GM21723 (cell line): ENCODE results near the gene TTPAL.

Source experiments
- ATAC-seq: cut with Tn5 transposase; IDR thresholded peaks from one replicate; pipeline ENCODE4 v1.9.1; 2021; ENCODE audit warnings: mild to moderate bottlenecking, moderate library complexity; ENCODE audit not compliant: unreplicated experiment

The TTPAL gene

DNA sequence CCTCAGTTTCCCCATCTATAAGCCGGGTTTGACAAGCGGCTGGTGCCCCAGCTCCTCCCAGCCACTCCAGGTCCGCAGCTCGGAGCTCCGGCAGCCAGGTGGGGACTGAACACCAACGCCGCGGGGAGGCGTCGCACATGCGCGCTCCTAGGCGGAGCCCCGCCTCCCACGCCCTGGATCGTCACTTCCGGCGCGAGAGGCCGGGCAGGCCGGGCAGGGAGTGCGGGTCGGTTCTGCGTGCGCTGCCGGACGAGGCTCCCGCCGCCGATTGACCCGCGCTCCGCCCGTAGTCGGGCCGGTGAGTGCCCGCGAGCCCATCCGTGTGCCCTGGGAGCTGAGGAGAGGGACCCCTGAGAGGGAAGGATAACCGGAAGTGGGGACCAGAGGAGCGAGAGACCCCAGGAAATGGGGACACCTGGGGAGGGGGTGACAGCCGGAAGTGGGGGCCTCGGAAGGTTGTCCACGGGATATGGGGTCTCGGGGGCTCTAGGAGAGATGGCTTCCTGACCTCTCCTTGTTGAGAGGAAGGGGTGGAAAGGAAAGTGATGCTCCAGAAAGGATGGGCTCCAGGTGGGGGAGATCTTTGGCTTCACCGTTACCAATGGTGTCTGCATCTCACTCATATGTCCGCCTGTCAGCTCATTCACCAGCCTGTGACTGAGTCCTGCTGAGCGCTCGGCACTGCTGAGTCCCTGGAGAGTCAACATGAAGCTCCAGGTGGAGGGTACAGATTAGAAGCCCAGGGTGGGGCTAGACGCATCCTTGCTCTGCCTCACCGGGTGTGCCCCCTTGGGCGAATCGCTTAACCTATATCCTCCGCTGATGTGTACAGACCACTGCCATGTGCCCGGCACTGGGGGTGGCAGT lies at the start of gene TTPAL:
Gene TTPAL (plus strand): TSS at position 181 of the 867 bp plus-strand sequence. CDS start 4,126 bp downstream, outside the sequence.
- peak; percentile 96 for ATAC-seq

GRCh38 chr20:44425923-44426322 lies 49.8 kb upstream of the TTPAL start:
- no peak for ATAC-seq

GRCh38 chr20:44426879-44427790 lies 48.5 kb upstream of the TTPAL start:
- no peak for ATAC-seq

DNA sequence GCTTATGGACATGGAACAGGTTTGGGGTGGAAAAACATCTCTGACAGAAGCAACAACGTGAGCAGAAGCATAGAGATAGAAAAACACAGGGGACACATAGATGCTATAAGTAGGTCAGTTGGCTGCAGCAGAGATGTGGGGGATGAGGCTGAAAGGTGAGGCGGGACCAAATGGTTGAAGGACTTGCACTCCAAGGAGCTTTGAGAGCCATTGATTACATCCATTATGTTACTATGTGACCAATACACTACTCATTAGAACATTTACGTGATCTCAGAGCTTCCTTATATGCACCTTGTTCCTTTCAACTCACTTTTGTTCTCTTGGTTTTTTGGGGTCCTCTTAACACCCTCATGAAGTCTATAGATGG lies 47.9 kb upstream of the TTPAL start:
- ATAC-seq: no peak

GRCh38 chr20:44428174-44429016 lies 47.3 kb upstream of the TTPAL start:
- no peak for ATAC-seq

DNA sequence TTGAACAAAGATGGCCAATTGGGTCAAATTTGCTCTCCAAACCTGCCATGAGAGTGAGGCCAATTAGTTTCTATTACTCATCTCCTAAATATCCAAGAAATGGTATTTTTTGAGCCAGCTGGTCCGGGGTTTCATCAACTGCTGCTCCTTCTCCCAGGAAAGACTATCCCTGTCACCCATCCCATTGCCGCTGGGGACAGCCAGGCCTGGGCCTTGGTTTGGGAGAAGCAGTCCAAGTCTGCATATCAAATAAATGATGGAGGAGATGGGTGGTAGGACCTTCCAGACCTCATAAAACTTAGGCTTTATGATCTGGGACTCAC lies 46.7 kb upstream of the TTPAL start:
- no peak for ATAC-seq

DNA sequence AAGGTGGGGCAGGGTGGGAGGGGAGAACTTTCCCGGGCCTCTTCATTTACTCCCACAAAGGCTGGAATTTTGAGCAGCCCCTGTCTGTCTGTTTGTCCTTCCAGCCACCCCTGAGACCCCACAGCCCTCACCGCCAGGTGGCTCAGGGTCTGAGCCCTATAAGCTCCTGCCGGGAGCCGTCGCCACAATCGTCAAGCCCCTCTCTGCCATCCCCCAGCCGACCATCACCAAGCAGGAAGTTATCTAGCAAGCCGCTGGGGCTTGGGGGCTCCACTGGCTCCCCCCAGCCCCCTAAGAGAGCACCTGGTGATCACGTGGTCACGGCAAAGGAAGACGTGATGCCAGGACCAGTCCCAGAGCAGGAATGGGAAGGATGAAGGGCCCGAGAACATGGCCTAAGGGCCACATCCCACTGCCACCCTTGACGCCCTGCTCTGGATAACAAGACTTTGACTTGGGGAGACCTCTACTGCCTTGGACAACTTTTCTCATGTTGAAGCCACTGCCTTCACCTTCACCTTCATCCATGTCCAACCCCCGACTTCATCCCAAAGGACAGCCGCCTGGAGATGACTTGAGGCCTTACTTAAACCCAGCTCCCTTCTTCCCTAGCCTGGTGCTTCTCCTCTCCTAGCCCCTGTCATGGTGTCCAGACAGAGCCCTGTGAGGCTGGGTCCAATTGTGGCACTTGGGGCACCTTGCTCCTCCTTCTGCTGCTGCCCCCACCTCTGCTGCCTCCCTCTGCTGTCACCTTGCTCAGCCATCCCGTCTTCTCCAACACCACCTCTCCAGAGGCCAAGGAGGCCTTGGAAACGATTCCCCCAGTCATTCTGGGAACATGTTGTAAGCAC lies 46.0 kb upstream of the TTPAL start:
- no peak for ATAC-seq

DNA sequence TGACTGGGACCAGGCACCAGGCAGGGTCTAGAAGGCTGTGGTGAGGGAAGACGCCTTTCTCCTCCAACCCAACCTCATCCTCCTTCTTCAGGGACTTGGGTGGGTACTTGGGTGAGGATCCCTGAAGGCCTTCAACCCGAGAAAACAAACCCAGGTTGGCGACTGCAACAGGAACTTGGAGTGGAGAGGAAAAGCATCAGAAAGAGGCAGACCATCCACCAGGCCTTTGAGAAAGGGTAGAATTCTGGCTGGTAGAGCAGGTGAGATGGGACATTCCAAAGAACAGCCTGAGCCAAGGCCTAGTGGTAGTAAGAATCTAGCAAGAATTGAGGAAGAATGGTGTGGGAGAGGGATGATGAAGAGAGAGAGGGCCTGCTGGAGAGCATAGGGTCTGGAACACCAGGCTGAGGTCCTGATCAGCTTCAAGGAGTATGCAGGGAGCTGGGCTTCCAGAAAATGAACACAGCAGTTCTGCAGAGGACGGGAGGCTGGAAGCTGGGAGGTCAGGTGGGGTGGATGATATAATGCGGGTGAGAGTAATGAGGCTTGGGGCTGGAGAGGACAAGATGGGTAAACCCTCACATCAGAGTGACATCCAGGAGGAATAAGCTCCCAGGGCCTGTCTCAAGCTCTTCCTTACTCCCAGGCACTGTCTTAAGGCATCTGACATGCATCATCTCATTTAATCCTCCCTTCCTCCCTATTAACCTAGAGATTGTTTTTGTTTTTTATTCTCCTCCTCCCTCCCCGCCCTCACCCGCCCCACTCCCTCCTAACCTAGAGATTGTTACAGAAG lies 45.2 kb upstream of the TTPAL start:
- ATAC-seq: no peak

DNA sequence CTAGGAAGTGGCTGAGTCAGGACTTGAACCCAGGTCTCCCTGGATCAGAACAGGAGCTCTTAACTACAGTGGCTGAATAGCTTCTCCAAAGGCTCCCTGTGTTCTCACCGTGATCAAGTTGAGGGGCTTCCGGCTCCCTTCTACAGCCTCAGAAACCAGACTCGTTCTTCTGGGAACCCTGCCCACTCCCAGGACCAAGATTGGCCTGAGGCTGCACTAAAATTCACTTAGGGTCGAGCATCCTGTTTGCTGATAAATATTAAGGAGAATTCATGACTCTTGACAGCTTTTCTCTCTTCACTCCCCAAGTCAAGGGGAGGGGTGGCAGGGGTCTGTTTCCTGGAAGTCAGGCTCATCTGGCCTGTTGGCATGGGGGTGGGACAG lies 44.6 kb upstream of the TTPAL start:
- no peak for ATAC-seq

DNA sequence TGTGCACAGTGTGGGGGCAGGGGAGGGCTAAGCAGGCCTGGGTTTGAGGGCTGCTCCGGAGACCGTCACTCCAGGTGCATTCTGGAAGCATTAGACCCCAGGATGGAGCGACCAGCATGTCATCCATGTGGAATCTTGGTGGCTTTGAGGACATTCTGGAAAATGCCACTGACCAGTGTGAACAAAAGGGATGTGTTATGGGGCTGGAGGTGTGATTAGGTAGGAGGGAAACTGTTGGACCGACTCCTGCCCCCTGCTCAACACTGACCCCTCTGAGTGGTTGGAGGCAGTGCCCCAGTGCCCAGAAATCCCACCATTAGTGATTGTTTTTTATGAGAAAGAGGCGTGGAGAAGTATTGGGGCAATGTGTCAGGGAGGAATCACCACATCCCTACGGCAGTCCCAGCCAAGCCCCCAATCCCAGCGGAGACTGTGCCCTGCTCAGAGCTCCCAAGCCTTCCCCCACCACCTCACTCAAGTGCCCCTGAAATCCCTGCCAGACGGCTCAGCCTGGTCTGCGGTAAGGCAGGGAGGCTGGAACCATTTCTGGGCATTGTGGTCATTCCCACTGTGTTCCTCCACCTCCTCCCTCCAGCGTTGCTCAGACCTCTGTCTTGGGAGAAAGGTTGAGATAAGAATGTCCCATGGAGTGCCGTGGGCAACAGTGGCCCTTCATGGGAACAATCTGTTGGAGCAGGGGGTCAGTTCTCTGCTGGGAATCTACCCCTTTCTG lies 44.0 kb upstream of the TTPAL start:
- ATAC-seq: no peak

DNA sequence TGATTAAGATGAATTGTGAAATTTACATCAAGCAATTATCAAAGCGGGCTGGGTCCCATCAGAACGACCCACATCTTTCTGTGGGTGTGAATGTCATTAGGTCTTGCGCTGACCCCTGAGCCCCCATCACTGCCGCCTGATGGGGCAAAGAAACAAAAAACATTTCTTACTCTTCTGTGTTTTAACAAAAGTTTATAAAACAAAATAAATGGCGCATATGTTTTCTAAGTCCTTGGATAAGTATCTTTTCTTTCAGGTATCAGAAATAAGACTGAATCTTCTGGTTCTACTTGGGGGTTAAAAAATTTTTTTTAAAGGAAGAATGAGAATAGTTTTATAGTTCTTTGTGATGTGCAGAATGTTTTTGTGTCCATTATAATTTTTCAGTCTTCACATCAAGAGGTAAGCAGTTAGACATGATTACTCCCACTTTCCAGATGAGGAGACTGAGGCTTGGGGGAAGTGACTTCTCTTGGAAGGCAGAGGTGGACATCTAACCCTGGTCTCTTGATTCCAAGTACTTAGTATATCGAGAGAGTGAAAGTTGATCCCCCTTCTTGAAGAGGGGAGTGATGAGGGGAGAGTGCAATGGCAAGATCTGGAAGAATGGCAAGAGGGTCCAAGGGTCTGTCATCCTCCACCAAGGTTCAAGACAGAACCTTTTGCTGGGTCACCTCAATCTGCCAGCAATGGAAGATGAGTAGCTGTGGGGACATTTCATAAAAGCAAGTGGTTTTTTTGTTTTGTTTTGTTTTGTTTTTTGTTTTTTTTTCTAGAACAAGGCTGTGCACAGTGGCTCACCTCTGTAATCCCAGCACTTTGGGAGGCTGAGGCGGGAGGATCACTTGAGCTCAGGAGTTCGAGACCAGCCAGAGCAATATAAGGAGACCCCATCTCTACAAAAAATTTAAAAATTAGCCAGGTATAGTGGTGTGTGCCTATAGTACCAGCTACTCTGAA lies 42.8 kb upstream of the TTPAL start:
- no peak for ATAC-seq

DNA sequence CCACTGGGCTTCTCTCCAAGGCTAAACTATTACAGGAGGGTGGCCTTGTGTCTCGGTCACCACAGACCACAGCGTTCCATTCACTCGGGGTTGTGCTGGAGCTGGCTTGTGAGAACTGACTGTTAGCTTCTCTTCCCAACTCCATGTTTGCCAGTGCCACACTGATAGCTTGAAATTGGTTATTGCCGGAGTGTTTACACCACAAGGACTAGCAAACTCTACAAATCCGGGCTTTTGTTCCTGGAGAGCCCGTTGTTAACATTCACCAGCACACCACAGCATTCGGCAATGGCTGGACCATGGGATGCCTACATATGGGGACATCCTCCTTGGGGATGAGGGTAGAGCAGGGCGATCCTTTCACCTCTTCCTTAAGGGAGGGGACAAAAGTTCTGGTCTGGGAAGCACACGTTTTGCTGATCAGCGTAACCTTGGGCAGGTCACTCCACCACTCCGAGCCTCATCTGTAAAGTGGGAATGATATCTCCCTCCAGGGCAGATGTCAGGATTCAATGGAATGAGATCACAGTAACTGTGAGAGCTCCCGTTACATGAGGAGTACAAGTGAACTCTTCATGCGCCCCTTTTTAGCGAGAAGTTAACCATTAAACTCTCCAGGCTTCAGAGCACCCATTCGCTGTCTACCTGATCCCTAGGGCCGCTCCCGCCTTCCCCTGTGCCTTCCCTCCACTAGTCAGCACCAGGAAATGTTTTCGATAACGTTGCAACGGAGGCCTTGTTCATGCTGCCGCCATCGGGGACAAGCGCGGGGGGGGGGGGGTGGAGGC lies 41.7 kb upstream of the TTPAL start:
- ATAC-seq: no peak

GRCh38 chr20:44435630-44436335 lies 39.9 kb upstream of the TTPAL start:
- ATAC-seq: no peak

DNA sequence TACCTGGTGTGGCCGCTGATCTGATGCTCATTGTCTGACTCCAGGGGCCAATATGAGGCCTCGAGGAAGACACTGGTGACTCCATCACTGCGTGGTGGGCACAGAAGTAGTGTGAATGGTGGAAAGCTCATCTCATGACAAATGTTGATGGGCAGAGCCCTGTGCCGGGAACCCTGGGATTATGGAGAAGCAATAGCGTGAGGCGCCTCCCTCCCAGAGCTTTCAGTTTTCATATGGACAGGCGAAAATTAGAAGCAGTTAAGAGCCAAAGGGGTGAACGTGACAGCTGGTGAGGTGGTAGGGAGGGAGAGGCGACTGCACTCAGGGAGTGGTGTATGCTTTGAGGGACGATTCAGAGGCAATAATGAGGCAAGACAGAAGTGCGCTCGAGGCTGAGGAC lies 39.3 kb upstream of the TTPAL start:
- no peak for ATAC-seq

DNA sequence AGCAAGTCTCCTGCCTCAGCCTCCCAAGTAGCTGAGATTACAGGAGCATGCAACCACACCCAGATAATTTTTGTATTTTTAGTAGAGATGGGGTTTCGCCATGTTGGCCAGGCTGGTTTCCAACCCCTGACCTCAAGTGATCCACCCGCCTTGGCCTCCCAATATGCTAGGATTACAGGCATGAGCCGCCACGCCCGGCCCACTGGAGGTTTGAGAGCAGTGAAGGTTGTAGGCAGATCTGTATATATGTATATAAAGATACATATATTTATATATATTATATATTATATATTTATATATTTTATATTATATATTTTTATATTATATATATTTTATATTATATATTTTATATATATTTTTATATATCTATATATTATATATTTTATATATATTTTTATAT lies 38.2 kb upstream of the TTPAL start:
- no peak for ATAC-seq

GRCh38 chr20:44438782-44439181 lies 36.9 kb upstream of the TTPAL start:
- ATAC-seq: no peak
